ENCODE data around the gene PRPF6.
"Not testable (repeated sequence)": the region's sequence is repeated elsewhere in the genome, so short reads cannot be mapped to it uniquely, and the experiment has no call there.

The PRPF6 gene

GRCh38 chr20:64012385-64013154 is 31.6 kb downstream of the PRPF6 start:
- not testable (repeated sequence) for DNase-seq (ENCODE audit: low read depth)

- no peak for DNase-seq (ENCODE audit: low read depth)
Observed at GRCh38 chr20:64015635-64016034, 34.7 kb downstream of the PRPF6 start.

GRCh38 chr20:64021124-64021975 is 40.4 kb downstream of the PRPF6 start:
- DNase-seq (ENCODE audit: low read depth), result no peak

GRCh38 chr20:64022671-64023360 is 41.9 kb downstream of the PRPF6 start:
- DNase-seq (ENCODE audit: low read depth), result no peak

- DNase-seq (ENCODE audit: low read depth), result no peak
Observed at GRCh38 chr20:64023361-64024140, 42.6 kb downstream of the PRPF6 start.

- no peak for DNase-seq (ENCODE audit: low read depth)
Observed at GRCh38 chr20:64024141-64024990, 43.4 kb downstream of the PRPF6 start.

GRCh38 chr20:64025101-64025825 is 44.3 kb downstream of the PRPF6 start:
- DNase-seq (ENCODE audit: low read depth), result no peak

- DNase-seq (ENCODE audit: low read depth), result no peak
Observed at GRCh38 chr20:64025826-64026412, 45.0 kb downstream of the PRPF6 start.

GRCh38 chr20:64027981-64028685 is 47.2 kb downstream of the PRPF6 start:
- DNase-seq (ENCODE audit: low read depth), result no peak

- DNase-seq (ENCODE audit: low read depth), result no peak
Observed at GRCh38 chr20:64029293-64030117, 48.6 kb downstream of the PRPF6 start.

- DNase-seq (ENCODE audit: low read depth), result no peak
Observed at GRCh38 chr20:64030371-64031134, 49.6 kb downstream of the PRPF6 start.

- no peak for DNase-seq (ENCODE audit: low read depth)
Observed at GRCh38 chr20:64031822-64032314, 50.9 kb downstream of the PRPF6 start.

GRCh38 chr20:64032706-64033624 is 52.0 kb downstream of the PRPF6 start:
- DNase-seq (ENCODE audit: low read depth), result no peak

- no peak for DNase-seq (ENCODE audit: low read depth)
Observed at GRCh38 chr20:64033981-64034493, 53.1 kb downstream of the PRPF6 start.

GRCh38 chr20:64035066-64035932 is 54.4 kb downstream of the PRPF6 start:
- DNase-seq (ENCODE audit: low read depth), result no peak

All from stimulated activated CD8-positive, alpha-beta memory T cell treated with anti-CD3 and anti-CD28 coated beads, Interleukin-12 subunit alpha, Interleukin-12 subunit beta, amount 100 ng/mL, for 4 hours (primary cell).